ENCODE results near the gene TMX1. TPM values are rescaled to one million over a fixed set of nuclear protein-coding genes. Genes with fewer than 3 reads are reported as not detected.

TMX1 gene, protein sequence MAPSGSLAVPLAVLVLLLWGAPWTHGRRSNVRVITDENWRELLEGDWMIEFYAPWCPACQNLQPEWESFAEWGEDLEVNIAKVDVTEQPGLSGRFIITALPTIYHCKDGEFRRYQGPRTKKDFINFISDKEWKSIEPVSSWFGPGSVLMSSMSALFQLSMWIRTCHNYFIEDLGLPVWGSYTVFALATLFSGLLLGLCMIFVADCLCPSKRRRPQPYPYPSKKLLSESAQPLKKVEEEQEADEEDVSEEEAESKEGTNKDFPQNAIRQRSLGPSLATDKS
- 10 to 100 TPM; 19.4 to 25.1 (median 20.9) TPM for total RNA-seq

DNA sequence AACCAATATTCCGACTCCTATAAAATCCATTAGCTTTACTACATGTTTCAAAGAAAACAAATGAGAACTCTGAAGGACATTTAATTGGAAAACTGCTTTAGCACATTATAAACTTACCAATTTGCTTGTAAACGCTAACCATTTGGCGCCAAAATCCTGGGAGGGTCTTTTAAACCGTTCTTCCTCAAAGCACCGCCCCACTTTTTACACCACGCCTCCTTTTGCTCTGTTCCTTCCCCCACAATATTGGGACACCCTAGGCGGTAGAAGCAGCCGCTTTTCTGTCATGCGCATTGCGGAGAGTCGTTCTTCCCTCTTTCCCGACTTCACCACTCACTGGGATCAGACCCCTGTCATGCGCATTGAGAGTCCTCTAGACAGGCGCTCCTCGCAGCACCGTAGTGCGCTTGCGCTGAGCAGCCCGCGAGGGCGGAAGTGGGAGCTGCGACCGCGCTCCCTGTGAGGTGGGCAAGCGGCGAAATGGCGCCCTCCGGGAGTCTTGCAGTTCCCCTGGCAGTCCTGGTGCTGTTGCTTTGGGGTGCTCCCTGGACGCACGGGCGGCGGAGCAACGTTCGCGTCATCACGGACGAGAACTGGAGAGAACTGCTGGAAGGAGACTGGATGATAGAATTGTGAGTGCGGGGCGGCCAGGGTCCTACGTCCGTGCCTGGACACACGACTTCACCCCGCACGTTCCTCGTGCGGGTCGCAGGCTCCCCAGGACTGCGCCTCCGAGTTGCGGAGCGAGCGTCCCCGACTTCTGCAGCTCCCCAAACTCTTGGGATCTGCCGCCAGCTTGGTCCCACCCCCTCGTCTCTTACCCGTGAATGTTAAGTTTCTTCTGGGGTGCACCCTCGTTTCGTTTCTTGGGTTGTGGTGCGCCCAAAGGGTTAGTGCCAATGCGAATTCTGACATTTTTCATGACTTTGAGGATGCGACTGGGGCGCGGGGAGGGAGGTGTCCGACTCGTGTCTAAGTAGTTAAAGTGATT, at the start of gene TMX1:
TMX1 (plus strand) TSS at position 435 of the 991 bp plus-strand sequence; CDS start at position 481, 46 bp downstream.
- TF ChIP-seq, protein P1, sequence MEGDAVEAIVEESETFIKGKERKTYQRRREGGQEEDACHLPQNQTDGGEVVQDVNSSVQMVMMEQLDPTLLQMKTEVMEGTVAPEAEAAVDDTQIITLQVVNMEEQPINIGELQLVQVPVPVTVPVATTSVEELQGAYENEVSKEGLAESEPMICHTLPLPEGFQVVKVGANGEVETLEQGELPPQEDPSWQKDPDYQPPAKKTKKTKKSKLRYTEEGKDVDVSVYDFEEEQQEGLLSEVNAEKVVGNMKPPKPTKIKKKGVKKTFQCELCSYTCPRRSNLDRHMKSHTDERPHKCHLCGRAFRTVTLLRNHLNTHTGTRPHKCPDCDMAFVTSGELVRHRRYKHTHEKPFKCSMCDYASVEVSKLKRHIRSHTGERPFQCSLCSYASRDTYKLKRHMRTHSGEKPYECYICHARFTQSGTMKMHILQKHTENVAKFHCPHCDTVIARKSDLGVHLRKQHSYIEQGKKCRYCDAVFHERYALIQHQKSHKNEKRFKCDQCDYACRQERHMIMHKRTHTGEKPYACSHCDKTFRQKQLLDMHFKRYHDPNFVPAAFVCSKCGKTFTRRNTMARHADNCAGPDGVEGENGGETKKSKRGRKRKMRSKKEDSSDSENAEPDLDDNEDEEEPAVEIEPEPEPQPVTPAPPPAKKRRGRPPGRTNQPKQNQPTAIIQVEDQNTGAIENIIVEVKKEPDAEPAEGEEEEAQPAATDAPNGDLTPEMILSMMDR (IDR thresholded peaks at IDR 0.05), result peak in 1 of 5 experiments; percentile 34
- TF ChIP-seq POLR2A (IDR thresholded peaks at IDR 0.05) (peak; percentile 55 to 88), EP300 (IDR thresholded peaks at IDR 0.05) (peak; percentile 70 to 95)
- DNase-seq (ENCODE audit: low spot score in 2 of 2), result peak; percentile 84 to 86
- peak within 1 kb of the TSS; percentile 82 to 93 (median 85) for H3K27ac ChIP-seq
- no peaks in the 10 kb centered on the region for H3K27me3 ChIP-seq
- H3K9me3 ChIP-seq, result no peaks in the 10 kb centered on the region
- no peaks in the 10 kb centered on the region for H3K36me3 ChIP-seq
- WGBS, 2 donors, result 2% methylated on average over 29 to 41 of the region's 65 CpGs
- peaks cover 0 to 33% (median 12%) of the 10 kb centered on the region in 4 donors for H3K4me1 ChIP-seq
- H3K4me3 ChIP-seq, result peak within 1 kb of the TSS; percentile 75 to 99 (median 94)

DNA sequence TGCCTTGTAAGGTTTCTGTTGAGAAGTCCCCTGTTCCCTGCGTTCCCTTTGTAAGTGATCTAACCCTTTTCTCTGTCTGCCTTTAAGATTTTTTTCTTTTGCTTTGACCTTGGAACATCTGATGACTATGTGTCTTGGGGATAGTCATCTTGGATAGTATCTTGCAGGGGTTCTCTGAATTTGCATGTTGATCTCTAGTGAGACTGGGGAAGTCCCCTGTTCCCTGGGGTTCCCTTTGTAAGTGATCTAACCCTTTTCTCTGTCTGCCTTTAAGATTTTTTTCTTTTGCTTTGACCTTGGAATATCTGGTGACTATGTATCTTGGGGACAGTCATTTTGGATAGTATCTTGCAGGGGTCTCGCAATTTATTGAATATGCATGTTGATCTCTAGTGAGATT, 38.2 kb upstream of the TMX1 start:
- DNase-seq (ENCODE audit: low spot score in 2 of 2), result no peak
- no peaks in the 10 kb centered on the region for H3K9me3 ChIP-seq
- TF ChIP-seq, protein P1 (IDR thresholded peaks at IDR 0.05), result no peak
- TF ChIP-seq EP300 (IDR thresholded peaks at IDR 0.05) (no peak), POLR2A (IDR thresholded peaks at IDR 0.05) (no peak)
- H3K4me3 ChIP-seq, result no peak overlapping the region
- no peak overlapping the region for H3K27ac ChIP-seq
- no peaks in the 10 kb centered on the region for H3K4me1 ChIP-seq
- 89 to 94% methylated on average over 2 of the region's 2 CpGs for WGBS, 2 donors
- H3K36me3 ChIP-seq, result no peaks in the 10 kb centered on the region
- no peaks in the 10 kb centered on the region for H3K27me3 ChIP-seq

DNA sequence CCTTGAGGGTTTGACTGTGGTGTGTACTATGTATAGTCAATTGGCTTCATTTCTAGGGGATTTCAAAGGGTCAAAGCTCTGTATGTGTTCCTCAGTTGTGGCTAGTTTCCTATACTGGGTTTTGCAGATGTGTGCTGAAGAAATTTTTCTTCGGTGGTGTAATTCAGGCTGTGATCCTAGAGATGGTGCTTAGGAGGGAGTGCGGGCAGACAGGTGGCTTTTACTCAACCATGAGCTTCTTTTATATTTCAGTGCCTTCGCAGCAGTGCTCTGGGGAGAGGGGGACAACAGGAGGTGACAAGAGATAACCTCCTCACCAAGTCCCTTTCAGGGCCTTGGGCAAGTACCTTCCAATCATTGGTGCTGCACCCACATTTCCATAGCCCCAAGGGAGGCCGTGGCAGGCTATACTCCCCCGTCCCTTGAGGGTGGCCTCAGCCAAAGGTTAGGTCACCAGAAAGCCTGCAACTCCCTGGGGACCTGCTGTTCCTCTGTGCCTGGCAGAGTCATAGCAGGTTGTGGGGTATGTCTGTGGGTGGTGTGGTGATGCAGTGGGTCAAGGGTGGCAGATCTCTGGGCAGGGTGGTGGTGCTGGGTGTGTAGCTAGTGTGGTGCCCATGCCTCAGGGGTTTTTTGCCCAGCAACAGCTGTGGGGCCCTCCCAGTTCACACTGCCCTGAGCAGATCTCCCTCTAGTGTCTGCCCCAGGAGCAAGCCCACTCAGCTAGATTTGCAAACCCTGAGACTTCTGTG, 37.0 kb upstream of the TMX1 start:
- no peaks in the 10 kb centered on the region for H3K9me3 ChIP-seq
- no peak for DNase-seq (ENCODE audit: low spot score in 2 of 2)
- WGBS, 2 donors, result 80 to 82% methylated on average over 5 of the region's 5 CpGs

DNA sequence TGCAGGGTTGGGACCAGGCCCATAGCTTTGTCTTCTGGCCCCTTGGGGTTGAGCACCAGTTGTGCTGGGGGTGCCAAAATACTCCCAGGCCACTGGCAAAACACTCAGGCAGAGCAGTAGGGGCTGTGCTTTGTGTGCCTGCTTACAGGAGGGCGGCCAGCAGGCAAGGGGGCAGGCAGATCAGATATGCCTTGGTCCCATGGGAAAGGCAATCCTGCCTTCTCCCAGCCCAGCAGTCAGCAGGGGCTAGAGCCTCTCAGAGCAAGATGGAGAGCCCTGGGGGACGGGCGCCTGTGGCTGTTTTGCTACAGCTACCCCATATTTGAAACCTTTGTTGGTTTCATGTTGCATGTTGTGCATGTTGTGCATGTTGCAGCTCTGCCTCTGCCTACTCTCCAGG, 36.2 kb upstream of the TMX1 start:
- no peaks in the 10 kb centered on the region for H3K27me3 ChIP-seq
- H3K27ac ChIP-seq, result no peak overlapping the region
- DNase-seq (ENCODE audit: low spot score in 2 of 2), result no peak
- no peaks in the 10 kb centered on the region for H3K36me3 ChIP-seq
- TF ChIP-seq, protein P1 (IDR thresholded peaks at IDR 0.05), result no peak
- no peak overlapping the region for H3K4me3 ChIP-seq
- 84 to 95% methylated on average over 3 of the region's 3 CpGs for WGBS, 2 donors
- H3K4me1 ChIP-seq, result no peaks in the 10 kb centered on the region
- H3K9me3 ChIP-seq, result no peaks in the 10 kb centered on the region

More for the DNA sequence above, 37.0 kb upstream of the TMX1 start:
- H3K4me3 ChIP-seq, result no peak overlapping the region
- no peak overlapping the region for H3K27ac ChIP-seq
- TF ChIP-seq, protein P1 (IDR thresholded peaks at IDR 0.05), result no peak
- TF ChIP-seq POLR2A (IDR thresholded peaks at IDR 0.05) (no peak), EP300 (IDR thresholded peaks at IDR 0.05) (no peak)
- no peaks in the 10 kb centered on the region for H3K27me3 ChIP-seq
- H3K36me3 ChIP-seq, result no peaks in the 10 kb centered on the region
- H3K4me1 ChIP-seq, result no peaks in the 10 kb centered on the region
